ENCODE data around the gene GNAT3.

GNAT3 gene

DNA sequence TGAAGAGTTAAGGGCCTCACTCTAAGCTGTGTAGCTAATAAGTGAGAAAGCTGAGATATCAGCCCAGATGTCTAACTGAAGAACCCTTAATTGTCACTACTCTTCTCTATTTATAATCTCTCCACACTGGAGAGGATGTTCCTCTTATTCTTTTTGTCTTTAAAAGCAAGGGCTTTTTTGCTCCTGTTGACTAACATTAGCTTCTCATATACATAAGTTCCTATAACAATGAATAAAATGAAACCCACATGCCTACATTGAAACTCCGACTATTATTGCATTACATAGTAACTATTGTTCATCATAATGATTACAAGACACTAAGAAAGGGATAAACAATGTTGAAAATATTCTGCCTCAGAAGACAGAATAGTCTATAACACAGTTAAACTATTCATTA, 67.1 kb downstream of the GNAT3 start:
- DNase-seq (ENCODE audit: low spot score), result no peak
- Histone ChIP-seq H3K27ac (no peak overlapping the region), H3K4me3 (no peak overlapping the region)
- TF ChIP-seq CTCF (IDR thresholded peaks at IDR 0.05), result no peak

DNA sequence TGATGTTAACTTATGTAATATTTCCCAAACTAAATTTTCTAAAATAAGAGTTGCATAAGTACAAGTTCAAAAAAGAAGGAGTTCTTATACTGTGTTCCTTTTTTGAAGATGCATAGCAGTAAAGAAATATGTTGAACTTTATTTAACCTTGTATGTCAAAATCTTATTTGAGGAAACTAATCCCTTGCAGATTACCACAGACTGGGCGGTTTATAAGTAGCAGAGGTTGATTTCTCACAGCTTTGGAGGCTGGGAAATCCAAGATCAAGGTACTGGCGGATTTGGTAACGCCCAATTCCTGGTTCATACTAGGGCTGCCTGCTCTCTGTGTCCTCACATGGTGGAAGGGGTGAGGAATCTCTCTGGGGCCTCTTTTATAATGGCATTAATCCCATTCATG, 68.5 kb downstream of the GNAT3 start:
- DNase-seq (ENCODE audit: low spot score), result no peak
- no peak overlapping the region for H3K4me3 ChIP-seq
- TF ChIP-seq CTCF (IDR thresholded peaks at IDR 0.05), result no peak
- no peak overlapping the region for H3K27ac ChIP-seq

DNA sequence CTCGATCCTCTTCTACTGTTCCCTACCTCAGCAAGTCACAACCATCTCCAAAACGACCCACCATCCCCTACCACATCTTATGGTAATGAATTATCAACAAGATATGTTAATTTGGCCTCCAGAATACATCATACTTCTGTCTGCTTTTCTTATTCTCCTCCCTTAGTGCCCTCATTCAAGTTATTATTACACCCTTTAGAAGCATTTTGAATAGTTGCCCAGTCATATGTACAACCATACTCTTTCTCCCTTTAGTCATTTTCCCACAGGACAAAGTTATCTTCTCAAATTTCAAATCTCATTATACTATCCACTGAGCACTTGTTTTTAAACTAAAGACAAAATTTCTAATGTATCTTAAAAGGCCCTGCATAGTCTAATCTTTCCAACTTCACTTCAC, 71.0 kb downstream of the GNAT3 start:
- Histone ChIP-seq H3K27ac (peak overlapping the region in 1 of 2 donors; percentile 32), H3K4me3 (no peak overlapping the region)
- no peak for TF ChIP-seq CTCF (IDR thresholded peaks at IDR 0.05)
- no peak for DNase-seq (ENCODE audit: low spot score)

DNA sequence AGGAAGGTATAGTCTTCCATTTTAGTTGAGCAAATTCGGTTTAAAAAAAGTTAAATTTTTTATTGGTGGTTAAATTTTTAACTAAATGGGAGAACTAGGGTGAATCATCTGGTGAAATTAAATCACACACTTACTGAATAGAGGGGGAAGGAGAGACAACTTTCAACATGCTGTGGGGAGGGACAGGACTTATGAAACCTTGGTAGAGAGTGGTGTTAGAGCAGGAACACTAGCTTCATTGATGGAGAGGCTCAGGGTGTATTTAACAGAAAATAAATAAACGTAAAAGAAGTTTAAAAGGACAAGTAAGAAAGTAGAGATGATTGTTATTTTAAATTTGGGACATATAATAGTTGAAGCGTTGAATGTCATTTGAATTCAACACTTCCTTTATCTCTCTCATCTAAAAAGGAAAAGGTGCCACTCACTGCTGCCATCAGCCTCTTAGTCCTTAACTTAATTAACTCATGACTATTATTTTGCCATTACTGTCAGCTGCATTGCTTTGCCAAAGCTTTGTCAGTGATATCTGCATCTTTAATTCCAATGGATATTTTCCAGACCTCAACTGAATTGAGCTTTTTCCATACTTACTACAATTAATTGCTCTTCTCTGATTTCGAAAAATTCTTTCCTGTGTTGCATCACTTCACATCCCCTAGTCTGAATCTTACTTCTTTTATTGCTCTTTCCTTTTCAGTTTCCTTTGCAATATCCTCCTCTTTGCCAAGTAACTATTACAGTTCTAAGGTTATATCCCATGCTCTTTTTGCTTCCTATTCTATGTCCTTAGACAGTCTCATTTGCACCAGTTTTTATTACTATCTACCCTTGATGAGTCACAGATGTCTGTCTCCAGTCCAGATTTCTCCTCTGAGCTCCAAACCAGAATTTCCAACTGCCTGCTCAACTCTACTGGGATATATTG, 71.7 kb downstream of the GNAT3 start:
- Histone ChIP-seq H3K4me3 (no peak overlapping the region), H3K27ac (peak overlapping the region in 1 of 2 donors; percentile 32)
- no peak for TF ChIP-seq CTCF (IDR thresholded peaks at IDR 0.05)
- DNase-seq (ENCODE audit: low spot score), result no peak

DNA sequence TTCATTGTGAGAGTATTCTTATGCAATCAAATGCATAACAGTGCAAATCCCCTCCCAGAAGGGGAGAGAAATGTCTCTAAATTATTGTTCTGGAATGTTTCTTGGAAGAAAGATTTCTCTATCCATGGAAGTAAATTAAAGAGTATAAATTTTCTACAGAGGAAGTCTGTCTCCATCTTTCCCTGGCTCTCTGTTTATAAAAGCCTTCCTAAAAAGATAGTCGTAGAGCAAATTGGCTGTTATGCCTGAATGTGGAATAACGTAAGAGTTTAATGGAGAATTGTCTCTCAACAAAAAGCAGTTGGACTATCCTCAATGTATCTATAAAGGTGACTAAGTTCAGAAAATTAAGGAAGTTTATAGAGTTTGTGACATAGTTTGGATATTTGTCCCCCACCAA, 76.3 kb downstream of the GNAT3 start:
- TF ChIP-seq CTCF (IDR thresholded peaks at IDR 0.05), result no peak
- DNase-seq (ENCODE audit: low spot score), result no peak
- no peak overlapping the region for H3K27ac ChIP-seq

DNA sequence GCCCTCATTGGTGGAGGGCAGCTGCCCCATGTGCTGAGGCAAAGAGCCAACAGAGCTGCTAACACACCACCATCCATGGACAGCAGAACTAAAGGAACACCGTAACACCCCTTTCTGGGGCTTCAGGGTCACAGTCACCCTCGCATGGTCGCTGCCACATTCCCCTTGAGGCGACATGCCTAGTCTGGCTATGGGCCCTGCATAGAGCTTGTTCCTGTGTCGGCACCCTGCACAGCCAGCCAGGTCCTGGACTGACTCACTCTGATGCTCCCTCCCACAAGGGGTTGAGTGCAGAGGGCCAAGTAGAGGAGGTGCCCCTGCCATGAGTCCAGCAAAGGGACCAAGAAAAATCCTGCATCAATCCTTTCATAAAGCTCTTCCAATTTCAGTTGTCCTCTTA, 77.8 kb downstream of the GNAT3 start:
- no peak for DNase-seq (ENCODE audit: low spot score)
- no peak for TF ChIP-seq CTCF (IDR thresholded peaks at IDR 0.05)
- Histone ChIP-seq H3K27ac (no peak overlapping the region), H3K4me3 (no peak overlapping the region)

More for the DNA sequence above, 76.3 kb downstream of the GNAT3 start:
- no peak overlapping the region for H3K4me3 ChIP-seq

- Histone ChIP-seq H3K27ac (no peak overlapping the region), H3K4me3 (no peak overlapping the region)
- TF ChIP-seq CTCF (IDR thresholded peaks at IDR 0.05), result no peak
- DNase-seq (ENCODE audit: low spot score), result no peak
Observed at GRCh38 chr7:80432166-80432565, 79.7 kb downstream of the GNAT3 start.
